ENCODE data around the gene OVAAL. TPM values are rescaled to one million over a fixed set of nuclear protein-coding genes. Genes with fewer than 3 reads are reported as not detected.

OVAAL gene
- total and polyA plus RNA-seq, 10 of the 15 experiments (the other 5 are each of a cell fraction or from before 2014, with no cell fraction given), result 0.04 to 0.33 (median 0.06) TPM; not detected in 7

GRCh38 chr1:180540697-180541594 is 17.8 kb upstream of the OVAAL start:
- no peaks in the 10 kb centered on the region for H4K20me1 ChIP-seq (ENCODE audit: control insufficient read depth, insufficient read depth)
- H3K4me1 ChIP-seq (ENCODE audit: control insufficient read depth, insufficient read depth, low read length), result no peaks in the 10 kb centered on the region
- RAD21 ChIA-PET (ENCODE audit: unreplicated experiment), result interaction anchor here (9.3 kb wide), 1 partner anchor 322 kb away, joined by 156 read pairs; no protein-coding TSS in a partner anchor
- H3K9me3 ChIP-seq (replicated peaks; ENCODE audit: control insufficient read depth, insufficient read depth, low read length), result no peaks in the 10 kb centered on the region
- DNase-seq (ENCODE audit: low read depth, low spot score) (no peak), ATAC-seq (no peak), FAIRE-seq (no peak)
- WGBS (ENCODE audit: insufficient coverage, insufficient replicate concordance, low lambda C conversion rate, missing lambda C conversion rate), result 64% methylated on average over 14 of the region's 14 CpGs
- CTCF ChIA-PET, result interaction anchor here (0.6 to 17.1 kb wide), 3 partner anchors 9 to 322 kb away, joined by 3 to 373 read pairs (median 7); no protein-coding TSS in a partner anchor
- no peak overlapping the region for H3K4me3 ChIP-seq
- no peak overlapping the region for H3K4me2 ChIP-seq (ENCODE audit: control insufficient read depth, insufficient read depth)
- POLR2A ChIA-PET, result interaction anchor here (0.5 kb wide), 1 partner anchor 278 kb away, joined by 4 read pairs; no protein-coding TSS in a partner anchor
- intact Hi-C loops (cut with micrococcal nuclease; ENCODE audit: unreplicated experiment) (no loop called here), in situ Hi-C loops (cut with MboI) (no loop called here)
- BruUV-seq (replicated peaks), result no TSS peak
- H3K36me3 ChIP-seq (ENCODE audit: control insufficient read depth in 2 of 2, insufficient read depth in 2 of 2, low read length in 1 of 2), result no peaks in the 10 kb centered on the region
- H3K9ac ChIP-seq (ENCODE audit: control insufficient read depth, insufficient read depth, low read length), result no peak overlapping the region
- TF ChIP-seq EGR1 (IDR thresholded peaks at IDR 0.05; ENCODE audit: borderline replicate concordance in 1 of 2, low read depth in 2 of 2, low read length in 2 of 2), result no peak
- no peak for TF ChIP-seq HDAC2 (IDR thresholded peaks at IDR 0.05)
- no peak for TF ChIP-seq CREM (IDR thresholded peaks at IDR 0.05; ENCODE audit: low read depth)
- no peak for TF ChIP-seq HSF1 (IDR thresholded peaks at IDR 0.05; ENCODE audit: low read depth, low read length)
- TF ChIP-seq REST (IDR thresholded peaks at IDR 0.05; ENCODE audit: low read depth, low read length), result no peak
- TF ChIP-seq ATF7 (IDR thresholded peaks at IDR 0.05; ENCODE audit: low read depth), result no peak
- no peak for TF ChIP-seq MYB (IDR thresholded peaks at IDR 0.05; ENCODE audit: borderline replicate concordance, low read depth, low read length)
- no peak for TF ChIP-seq DPF2 (IDR thresholded peaks at IDR 0.05)
- H3K27ac ChIP-seq (ENCODE audit: control insufficient read depth, insufficient read depth), result no peak overlapping the region
- SMC1A ChIA-PET (ENCODE audit: uncharacterized antibody, unreplicated experiment), result interaction anchor here (0.6 to 14.5 kb wide), 3 partner anchors 105 to 322 kb away, joined by 3 to 247 read pairs (median 4); no protein-coding TSS in a partner anchor
- H3K27me3 ChIP-seq (replicated peaks in 1 of 2; ENCODE audit: control insufficient read depth in 2 of 2, insufficient read depth in 2 of 2, low read length in 1 of 2), result no peaks in the 10 kb centered on the region; a peak in 1 of 4 replicates
- H3K79me2 ChIP-seq (ENCODE audit: control insufficient read depth, insufficient read depth, low read length), result no peaks in the 10 kb centered on the region
- H2AFZ ChIP-seq (ENCODE audit: control insufficient read depth, low read depth, low read length), result no peak overlapping the region
